WTC11 (cell line): Measurements from ENCODE around the gene ASTN2.

ENCODE experiments used
- CREM ChIP-seq: sonication (generic); formaldehyde crosslinking; IDR thresholded peaks from 2 replicates; pipeline ENCODE4 v1.8.1; 2022; ENCODE audit warnings: mild to moderate bottlenecking, missing genetic modification reagents, moderate library complexity
- TF ChIP-seq, protein P1 (sequence below): fragments of 200-600 bp; IDR thresholded peaks from 2 replicates; pipeline ENCODE4 v1.8.0; 2022; ENCODE audit warnings: antibody characterized with exemption
- TF ChIP-seq, protein P2 (sequence below): sonication (generic); formaldehyde crosslinking; IDR thresholded peaks from 2 replicates; pipeline ENCODE4 v1.8.1; 2023; ENCODE audit warnings: mild to moderate bottlenecking, missing genetic modification reagents, moderate library complexity

DNA sequence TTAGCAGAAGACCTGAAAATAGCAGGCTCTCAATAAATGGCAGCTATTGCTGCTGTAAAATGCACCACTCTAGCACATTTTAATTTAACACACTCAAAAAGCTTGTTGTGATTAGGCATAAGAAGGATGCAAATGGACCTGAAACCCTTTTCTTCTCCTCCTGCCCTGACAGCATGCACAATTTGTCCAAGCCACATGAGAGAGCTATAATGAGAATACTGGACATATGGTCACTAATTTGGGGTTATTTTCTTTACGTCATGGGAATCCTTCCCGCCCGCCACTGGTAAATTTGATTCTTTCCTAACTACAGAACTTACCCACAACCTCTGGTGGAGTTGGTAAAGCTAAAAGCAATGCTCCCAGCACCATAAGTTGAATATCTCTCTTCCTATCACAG, 665.7 kb downstream of the ASTN2 start:
- no peak for TF ChIP-seq CREM (CRISPR knock-in tag)
- TF ChIP-seq, protein P1, sequence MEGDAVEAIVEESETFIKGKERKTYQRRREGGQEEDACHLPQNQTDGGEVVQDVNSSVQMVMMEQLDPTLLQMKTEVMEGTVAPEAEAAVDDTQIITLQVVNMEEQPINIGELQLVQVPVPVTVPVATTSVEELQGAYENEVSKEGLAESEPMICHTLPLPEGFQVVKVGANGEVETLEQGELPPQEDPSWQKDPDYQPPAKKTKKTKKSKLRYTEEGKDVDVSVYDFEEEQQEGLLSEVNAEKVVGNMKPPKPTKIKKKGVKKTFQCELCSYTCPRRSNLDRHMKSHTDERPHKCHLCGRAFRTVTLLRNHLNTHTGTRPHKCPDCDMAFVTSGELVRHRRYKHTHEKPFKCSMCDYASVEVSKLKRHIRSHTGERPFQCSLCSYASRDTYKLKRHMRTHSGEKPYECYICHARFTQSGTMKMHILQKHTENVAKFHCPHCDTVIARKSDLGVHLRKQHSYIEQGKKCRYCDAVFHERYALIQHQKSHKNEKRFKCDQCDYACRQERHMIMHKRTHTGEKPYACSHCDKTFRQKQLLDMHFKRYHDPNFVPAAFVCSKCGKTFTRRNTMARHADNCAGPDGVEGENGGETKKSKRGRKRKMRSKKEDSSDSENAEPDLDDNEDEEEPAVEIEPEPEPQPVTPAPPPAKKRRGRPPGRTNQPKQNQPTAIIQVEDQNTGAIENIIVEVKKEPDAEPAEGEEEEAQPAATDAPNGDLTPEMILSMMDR = no peak
- TF ChIP-seq, protein P2, sequence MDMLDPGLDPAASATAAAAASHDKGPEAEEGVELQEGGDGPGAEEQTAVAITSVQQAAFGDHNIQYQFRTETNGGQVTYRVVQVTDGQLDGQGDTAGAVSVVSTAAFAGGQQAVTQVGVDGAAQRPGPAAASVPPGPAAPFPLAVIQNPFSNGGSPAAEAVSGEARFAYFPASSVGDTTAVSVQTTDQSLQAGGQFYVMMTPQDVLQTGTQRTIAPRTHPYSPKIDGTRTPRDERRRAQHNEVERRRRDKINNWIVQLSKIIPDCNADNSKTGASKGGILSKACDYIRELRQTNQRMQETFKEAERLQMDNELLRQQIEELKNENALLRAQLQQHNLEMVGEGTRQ (CRISPR knock-in tag) = no peak
